Mesothelial cell of epicardium (in vitro differentiated cells): ENCODE results near the gene PHOX2B. TPM values are rescaled to one million over a fixed set of nuclear protein-coding genes. Genes with fewer than 3 reads are reported as not detected.

Experiments
- DNase-seq, 2 experiments: peaks; one replicate each; pipeline ENCODE4 v3.0.0; 2021; ENCODE audit warnings: low spot score in 2 of 2; ENCODE audit not compliant: unreplicated experiment in 2 of 2
- H3K27ac Mint-ChIP-seq: 2 replicates; pipeline ENCODE4 v1.8.0; 2021; ENCODE audit warnings: mixed read lengths
- H3K27me3 Mint-ChIP-seq: 2 replicates; pipeline ENCODE4 v1.8.0; 2021; ENCODE audit warnings: low read depth, mixed read lengths
- H3K36me3 Mint-ChIP-seq: 2 replicates; pipeline ENCODE4 v1.8.0; 2021; ENCODE audit warnings: mixed read lengths
- H3K4me1 Mint-ChIP-seq: 2 replicates; pipeline ENCODE4 v1.8.0; 2021; ENCODE audit warnings: mixed read lengths
- H3K4me3 Mint-ChIP-seq: 2 replicates; pipeline ENCODE4 v1.8.0; 2021; ENCODE audit warnings: mild to moderate bottlenecking, moderate library complexity, mixed read lengths
- H3K9me3 Mint-ChIP-seq: 2 replicates; pipeline ENCODE4 v1.8.0; 2021; ENCODE audit warnings: mixed read lengths
- CTCF ChIP-seq: fragments of 200-600 bp; sonication (generic); IDR thresholded peaks from one replicate; pipeline ENCODE4 v1.5.0; 2021; ENCODE audit warnings: antibody characterized with exemption; ENCODE audit not compliant: unreplicated experiment
- total RNA-seq: library from RNA; stranded (reverse); gene quantifications from 3 replicates; pipeline ENCODE4 v1.2.1, GENCODE V29; 2021

Gene PHOX2B
- total RNA-seq, 1 donor from 2014 or later = not detected

DNA sequence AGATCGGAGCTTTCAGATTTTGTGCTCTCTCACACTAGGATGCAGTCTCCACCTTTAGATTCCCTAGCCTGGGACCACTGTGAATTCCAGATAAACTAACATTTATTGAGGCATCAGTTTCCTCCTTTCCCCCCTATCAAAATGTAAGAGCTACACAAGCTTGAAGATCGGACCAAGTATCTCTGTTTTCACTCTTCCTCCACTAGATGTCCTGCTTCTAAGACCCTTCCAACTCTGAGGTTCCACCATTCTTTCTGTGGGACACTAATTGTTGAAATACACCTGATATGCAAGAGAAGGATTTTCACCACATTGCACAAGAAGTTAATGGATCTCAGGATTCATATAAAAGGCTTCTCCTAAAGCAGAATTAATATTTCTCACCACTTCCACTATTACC is 43.0 kb upstream of the PHOX2B start:
- Mint-ChIP-seq H3K9me3 (peaks cover 4% of the 10 kb centered on the region), H3K27ac (no peak overlapping the region), H3K36me3 (no peaks in the 10 kb centered on the region), H3K4me3 (no peak overlapping the region), H3K27me3 (peaks cover 93% of the 10 kb centered on the region), H3K4me1 (peaks cover 10% of the 10 kb centered on the region)
- no peak for DNase-seq
- TF ChIP-seq CTCF = no peak

DNA sequence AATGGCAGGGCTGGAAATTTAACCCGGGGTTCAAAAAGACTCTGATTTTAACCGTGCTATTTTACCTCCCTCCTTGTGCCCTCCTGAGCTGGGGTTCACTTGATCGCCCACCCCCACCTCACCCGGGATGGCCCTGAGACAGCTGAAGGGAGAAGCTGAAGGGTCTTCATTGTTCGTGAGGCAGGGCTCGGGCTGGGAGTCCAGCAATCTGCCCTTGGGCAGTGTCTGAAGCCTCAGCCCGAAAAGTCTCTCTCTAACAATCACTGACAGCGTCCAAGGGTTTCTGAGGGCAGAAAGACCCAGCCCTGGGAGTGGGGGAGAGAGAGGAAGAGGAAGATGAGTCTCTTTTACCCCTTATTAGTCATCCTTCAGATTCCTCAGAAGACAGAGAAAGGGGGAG is 39.4 kb upstream of the PHOX2B start:
- no peak for DNase-seq
- Mint-ChIP-seq H3K4me3 (no peak overlapping the region), H3K36me3 (no peaks in the 10 kb centered on the region), H3K9me3 (peaks cover 4% of the 10 kb centered on the region), H3K4me1 (peaks cover 2% of the 10 kb centered on the region), H3K27me3 (peaks cover 72% of the 10 kb centered on the region), H3K27ac (no peak overlapping the region)
- TF ChIP-seq CTCF = no peak

GRCh38 chr4:41785665-41786064 is 37.1 kb upstream of the PHOX2B start:
- no peak for DNase-seq
- peaks cover 64% of the 10 kb centered on the region for H3K27me3 Mint-ChIP-seq
- no peak overlapping the region for H3K4me3 Mint-ChIP-seq
- peaks cover 2% of the 10 kb centered on the region for H3K4me1 Mint-ChIP-seq
- no peak for TF ChIP-seq CTCF
- no peaks in the 10 kb centered on the region for H3K36me3 Mint-ChIP-seq
- no peak overlapping the region for H3K27ac Mint-ChIP-seq
- H3K9me3 Mint-ChIP-seq = peaks cover 4% of the 10 kb centered on the region

DNA sequence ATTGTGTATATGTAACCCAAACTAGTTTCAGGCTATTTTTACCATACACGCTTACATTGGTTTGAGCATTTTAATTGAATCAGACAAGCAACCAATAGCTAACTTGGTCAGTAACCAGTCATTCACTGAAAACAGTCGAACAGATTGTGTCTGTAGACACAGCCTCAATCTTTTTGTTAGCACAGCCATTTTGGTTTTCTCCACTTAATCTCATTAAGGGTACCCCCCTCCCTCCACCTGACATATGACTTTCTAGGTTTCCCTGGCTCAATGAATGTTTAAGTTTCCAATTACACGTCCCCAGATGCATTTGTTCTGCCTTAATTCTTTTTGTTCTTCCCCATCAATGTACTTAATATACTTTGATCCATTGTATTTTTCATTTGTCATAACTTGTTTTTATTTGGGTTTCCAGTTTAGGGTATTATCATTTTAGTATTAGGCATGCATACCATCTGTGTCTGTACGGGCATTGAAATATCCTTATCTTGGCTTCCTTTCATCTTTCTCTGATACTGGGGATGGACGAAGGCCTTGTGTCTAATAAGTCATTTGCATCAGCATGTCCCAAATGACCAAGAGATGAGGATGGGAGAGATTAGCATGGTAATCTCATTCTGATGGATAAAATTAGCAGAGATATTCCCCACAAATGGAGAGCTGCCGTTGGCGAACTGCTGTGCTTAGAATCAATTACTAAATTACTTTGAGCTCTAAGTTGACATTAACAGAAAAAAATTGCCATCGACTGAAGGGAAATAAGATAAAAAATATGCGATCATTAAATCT is 35.9 kb upstream of the PHOX2B start:
- Mint-ChIP-seq H3K4me1 (peaks cover 2% of the 10 kb centered on the region), H3K36me3 (no peaks in the 10 kb centered on the region)

DNA sequence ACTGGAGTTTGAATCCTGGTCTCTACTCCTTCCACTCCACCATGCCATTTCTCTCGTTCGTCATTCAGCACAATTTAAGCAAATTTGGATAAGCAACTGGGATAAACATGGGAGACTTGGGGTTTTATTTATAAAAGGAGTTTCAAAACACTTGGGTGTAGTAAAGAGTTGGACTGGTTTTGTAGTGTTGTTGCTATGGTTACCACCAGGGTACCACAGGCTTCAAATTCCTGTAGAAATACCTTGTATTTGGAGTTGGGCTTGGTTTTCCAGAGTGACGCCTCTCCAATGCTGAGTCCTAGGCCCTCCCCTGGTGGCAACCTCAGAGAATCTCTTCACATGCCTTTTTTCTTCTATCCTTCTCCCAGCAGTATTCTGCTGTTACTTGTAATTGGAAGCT is 27.9 kb upstream of the PHOX2B start:
- Mint-ChIP-seq H3K4me1 (no peaks in the 10 kb centered on the region), H3K27ac (no peak overlapping the region), H3K4me3 (no peak overlapping the region), H3K27me3 (peaks cover 80% of the 10 kb centered on the region), H3K9me3 (no peaks in the 10 kb centered on the region), H3K36me3 (no peaks in the 10 kb centered on the region)
- DNase-seq = no peak
- TF ChIP-seq CTCF = no peak

More for the DNA sequence above, 35.9 kb upstream of the PHOX2B start:
- Mint-ChIP-seq H3K4me3 (no peak overlapping the region), H3K27ac (no peak overlapping the region), H3K9me3 (no peaks in the 10 kb centered on the region), H3K27me3 (peaks cover 66% of the 10 kb centered on the region)
- DNase-seq = no peak
- TF ChIP-seq CTCF = no peak
